ENCODE data around the gene NUBPL.

GRCh38 chr14:31559939-31560338, 1.3 kb upstream of the NUBPL start:
- TF ChIP-seq, protein P1, sequence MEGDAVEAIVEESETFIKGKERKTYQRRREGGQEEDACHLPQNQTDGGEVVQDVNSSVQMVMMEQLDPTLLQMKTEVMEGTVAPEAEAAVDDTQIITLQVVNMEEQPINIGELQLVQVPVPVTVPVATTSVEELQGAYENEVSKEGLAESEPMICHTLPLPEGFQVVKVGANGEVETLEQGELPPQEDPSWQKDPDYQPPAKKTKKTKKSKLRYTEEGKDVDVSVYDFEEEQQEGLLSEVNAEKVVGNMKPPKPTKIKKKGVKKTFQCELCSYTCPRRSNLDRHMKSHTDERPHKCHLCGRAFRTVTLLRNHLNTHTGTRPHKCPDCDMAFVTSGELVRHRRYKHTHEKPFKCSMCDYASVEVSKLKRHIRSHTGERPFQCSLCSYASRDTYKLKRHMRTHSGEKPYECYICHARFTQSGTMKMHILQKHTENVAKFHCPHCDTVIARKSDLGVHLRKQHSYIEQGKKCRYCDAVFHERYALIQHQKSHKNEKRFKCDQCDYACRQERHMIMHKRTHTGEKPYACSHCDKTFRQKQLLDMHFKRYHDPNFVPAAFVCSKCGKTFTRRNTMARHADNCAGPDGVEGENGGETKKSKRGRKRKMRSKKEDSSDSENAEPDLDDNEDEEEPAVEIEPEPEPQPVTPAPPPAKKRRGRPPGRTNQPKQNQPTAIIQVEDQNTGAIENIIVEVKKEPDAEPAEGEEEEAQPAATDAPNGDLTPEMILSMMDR (IDR thresholded peaks at IDR 0.05): no peak
- TF ChIP-seq POLR2A (IDR thresholded peaks at IDR 0.05): no peak
- no peak for TF ChIP-seq POLR2AphosphoS5 (IDR thresholded peaks at IDR 0.05)
